GM21717 (cell line): ENCODE data around the gene TMEM171.
A peak's percentile ranks its signal among the peaks of the same experiment; 100 is the strongest.

Experiments used
- ATAC-seq: cut with Tn5 transposase; IDR thresholded peaks from one replicate; pipeline ENCODE4 v1.9.1; 2021; ENCODE audit warnings: mild to moderate bottlenecking, moderate library complexity; ENCODE audit not compliant: unreplicated experiment

Gene TMEM171

DNA sequence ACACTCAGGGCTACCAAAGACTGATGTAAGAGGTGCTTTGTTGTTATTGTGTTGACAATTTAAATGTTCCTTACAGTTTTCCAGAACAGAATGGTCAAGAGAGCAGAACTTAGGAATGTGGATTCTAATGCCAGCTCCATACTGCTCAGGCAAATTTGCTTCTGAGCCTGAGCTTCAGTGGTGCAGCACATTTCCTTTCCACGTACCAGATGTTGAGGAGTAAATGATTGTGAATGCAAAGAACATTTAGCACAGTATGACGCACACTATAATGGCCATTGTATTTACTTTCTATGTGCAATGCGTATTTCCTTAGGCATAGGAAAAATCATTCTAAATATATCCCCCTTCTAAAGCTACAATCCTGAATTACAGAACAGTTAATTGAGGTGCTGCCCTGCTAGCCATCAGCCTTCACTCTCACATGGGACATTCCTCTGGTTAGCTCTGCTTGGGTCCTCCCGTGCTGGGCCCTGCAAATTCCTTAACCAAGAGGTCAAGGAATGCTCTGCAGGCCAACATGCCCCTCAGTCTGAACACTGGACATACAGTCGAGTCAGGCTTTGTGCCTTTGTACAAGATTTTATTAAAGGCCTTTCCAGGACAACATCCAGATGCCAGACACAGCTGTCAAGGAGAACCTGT lies 31.5 kb downstream of the TMEM171 start:
- no peak for ATAC-seq

DNA sequence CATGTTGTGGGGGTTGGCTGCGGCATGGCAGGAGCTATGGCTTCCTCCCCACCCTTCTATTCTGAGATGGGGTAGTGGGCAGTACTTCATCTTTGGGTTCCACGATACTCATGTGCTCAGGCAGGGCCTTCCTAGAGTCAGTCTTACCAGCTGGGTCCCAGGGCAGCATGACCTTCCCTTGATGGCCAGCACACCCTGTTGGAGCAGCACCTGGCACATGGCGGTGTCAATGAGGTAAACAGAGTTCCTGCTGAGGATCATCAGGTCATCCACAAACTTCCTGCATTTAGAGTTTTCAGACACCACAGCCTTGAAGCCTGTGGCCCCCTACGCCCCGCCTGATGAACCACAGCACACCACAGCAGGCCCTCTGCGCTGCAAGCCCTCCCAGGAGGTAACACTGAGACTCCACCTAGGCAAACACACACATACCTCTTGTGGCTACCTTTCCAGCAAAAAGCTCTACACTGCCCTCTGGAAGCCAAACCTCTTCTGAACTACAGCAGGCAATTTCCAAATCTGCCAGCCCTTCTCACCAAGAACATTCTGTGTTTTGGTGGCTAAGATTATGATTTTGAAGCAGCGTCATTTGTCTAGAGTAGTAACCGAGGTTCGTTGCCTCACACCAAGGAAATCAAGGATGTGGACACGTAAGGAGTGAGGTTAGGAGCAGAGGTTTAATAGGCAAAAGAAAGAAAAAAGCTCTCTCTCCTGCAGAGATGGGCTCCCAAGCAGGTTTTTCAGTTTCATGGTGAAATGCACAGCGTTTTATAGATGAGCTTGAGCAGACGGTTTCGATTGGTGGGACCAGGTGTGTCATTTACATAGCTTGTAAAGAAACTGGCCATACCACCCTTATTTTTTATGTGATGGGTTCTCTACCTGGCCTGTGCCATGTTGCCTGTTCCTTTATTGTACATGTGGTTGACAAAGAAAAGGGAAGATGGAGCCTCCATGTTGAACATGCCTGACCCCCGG lies 32.3 kb downstream of the TMEM171 start:
- no peak for ATAC-seq

GRCh38 chr5:73153513-73153912 lies 33.1 kb downstream of the TMEM171 start:
- no peak for ATAC-seq

- ATAC-seq: no peak
These were observed 34.0 kb downstream of the TMEM171 start for GRCh38 chr5:73154208-73155006.

DNA sequence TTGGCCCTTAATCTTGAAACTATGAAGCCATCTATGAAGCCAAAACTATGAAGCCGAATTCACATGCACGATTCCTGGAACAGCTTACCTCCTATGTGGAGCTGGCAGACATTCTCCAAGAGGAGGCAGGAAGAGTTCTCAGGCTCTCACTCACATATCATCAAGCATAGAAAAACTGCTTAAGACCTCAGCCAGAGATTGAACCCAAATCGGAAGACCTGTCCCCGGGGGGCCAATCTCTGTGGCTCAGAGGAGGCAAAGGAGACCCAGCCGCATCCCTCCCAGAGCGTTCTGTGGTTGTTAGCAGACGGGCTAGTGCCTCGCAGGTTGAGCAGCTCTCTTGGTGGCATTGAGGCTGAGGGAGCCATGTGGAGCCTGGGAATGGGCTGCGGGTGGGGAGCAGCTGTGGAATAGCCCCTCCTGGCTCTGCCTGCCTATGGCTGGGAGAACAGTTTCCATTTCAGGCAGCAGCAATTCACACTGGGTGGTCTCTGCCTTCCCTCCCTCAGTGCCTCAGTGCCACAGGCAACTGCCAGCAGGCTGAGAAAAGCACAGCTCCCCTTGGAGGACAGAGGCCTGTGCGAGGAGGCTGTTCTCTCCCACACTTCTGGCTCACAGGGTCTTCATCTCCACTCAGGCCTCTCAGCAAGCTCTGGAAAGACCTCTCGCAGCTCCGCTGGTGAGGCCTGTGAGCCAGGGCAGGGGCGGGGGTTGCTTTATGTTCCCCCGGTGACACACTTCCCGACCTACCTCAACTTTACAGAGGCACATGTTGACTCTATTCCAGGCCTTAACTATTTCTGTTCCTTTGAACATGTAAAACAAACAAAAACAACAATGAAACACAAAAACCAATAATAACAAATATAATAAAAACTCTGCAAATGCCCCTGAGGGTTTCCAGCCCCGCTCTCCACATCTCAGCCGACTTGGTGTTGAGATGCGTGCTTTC lies 35.2 kb downstream of the TMEM171 start:
- ATAC-seq: no peak

- ATAC-seq: no peak
These were observed 37.3 kb downstream of the TMEM171 start for GRCh38 chr5:73157414-73158303.

- no peak for ATAC-seq
These were observed 37.9 kb downstream of the TMEM171 start for GRCh38 chr5:73158313-73158712.

GRCh38 chr5:73160239-73160671 lies 39.9 kb downstream of the TMEM171 start:
- peak; percentile 88 for ATAC-seq

- no peak for ATAC-seq
These were observed 50.1 kb downstream of the TMEM171 start for GRCh38 chr5:73170522-73170921.

DNA sequence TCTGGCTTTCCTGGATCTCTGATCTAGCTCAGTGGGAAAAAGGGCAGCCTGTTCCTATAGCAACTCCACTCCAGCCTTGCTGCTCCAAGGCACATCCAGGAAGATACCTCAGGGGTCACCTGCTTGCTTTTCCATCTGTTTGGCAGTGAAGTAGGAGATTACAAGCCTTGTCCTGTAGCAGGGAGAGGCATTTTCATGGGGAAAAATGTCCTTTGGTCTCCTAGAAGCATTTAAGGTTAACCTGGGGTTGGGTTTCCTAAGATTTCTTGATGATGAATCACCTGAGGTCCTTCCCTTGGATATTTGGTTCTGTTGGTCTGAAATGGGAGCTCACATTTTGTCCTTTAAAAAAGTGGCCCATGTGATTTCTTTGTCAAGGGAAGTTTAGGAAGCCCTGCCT lies 51.1 kb downstream of the TMEM171 start:
- no peak for ATAC-seq

GRCh38 chr5:73172951-73173350 lies 52.6 kb downstream of the TMEM171 start, which contains the start of gene TMEM174:
TSS of gene TMEM174 (plus strand) at chr5:73173193. CDS start at chr5:73173244, 51 bp downstream.
- ATAC-seq: no peak

GRCh38 chr5:73174100-73174815 lies 53.9 kb downstream of the TMEM171 start:
- no peak for ATAC-seq

GRCh38 chr5:73176250-73176649 lies 55.9 kb downstream of the TMEM171 start:
- ATAC-seq: no peak

DNA sequence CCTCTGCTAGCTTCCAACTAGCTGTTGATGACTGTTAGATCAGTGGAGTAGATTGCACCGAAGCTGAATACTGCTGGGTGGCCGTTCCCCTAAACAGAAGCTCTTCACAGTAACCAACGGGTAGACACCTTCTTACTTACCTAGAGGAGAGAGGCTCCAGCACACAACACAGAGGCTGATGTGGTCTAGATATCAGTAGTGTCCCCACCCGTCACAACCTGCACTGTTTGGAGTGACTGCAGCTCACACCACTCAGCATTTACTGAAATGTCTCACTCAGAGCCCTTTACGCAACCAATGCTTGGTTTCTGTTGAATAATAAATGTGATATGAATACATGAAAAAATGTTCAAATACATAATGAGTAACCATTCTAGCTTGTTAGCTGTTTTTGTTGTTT lies 57.9 kb downstream of the TMEM171 start:
- ATAC-seq: no peak

DNA sequence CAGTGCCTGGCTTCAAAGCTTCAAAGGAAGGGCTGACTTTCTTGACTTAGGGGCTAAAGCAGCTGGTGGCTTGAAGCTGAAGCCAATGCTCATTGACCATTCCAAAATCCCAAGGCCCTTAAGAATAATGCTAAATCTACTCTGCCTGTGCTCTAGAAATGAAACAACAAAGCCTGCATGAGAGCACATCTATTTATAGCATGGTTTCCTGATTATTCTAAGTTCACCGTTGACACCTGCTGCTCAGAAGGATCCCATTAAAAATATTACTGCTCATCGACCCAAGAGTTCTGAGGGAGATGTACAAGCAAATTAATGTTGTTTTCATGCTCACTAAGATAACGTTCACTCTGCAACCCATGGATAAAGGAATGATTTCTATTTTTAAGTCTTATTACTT lies 59.4 kb downstream of the TMEM171 start:
- no peak for ATAC-seq

- ATAC-seq: no peak
These were observed 60.2 kb downstream of the TMEM171 start for GRCh38 chr5:73180566-73180965.
